ENCODE measurements around the gene F7. TPM values are rescaled to one million over a fixed set of nuclear protein-coding genes. Genes with fewer than 3 reads are reported as not detected.

The F7 gene
- total and polyA plus RNA-seq, 2 of the 4 experiments (the other 2 are of a cell fraction): under 0.01 to 0.07 TPM

- Histone ChIP-seq H2AK9ac (replicated peaks; ENCODE audit: low read depth, low read length, poor library complexity) (no peak overlapping the region), H3K9me3 (ENCODE audit: control insufficient read depth, insufficient read depth, low read length) (no peaks in the 10 kb centered on the region), H4K20me1 (ENCODE audit: insufficient read depth, low read length) (no peaks in the 10 kb centered on the region), H3K4me1 (ENCODE audit: control insufficient read depth, insufficient read depth, low read length) (peaks cover 11% of the 10 kb centered on the region), H2BK5ac (ENCODE audit: low read depth, low read length, poor library complexity, severe bottlenecking) (no peak overlapping the region), H3K27me3 (ENCODE audit: control insufficient read depth, insufficient read depth, low read length) (0 out of 2 replicates have a peak, but pooled peaks cover 2% of the 10 kb centered on the region), H3K36me3 (ENCODE audit: control insufficient read depth, insufficient read depth, low read length) (no peaks in the 10 kb centered on the region), H4K91ac (ENCODE audit: insufficient read depth, low read depth, low read length) (no peak overlapping the region), H3K27ac (ENCODE audit: insufficient read depth, low read length) (no peak overlapping the region), H3K9ac (ENCODE audit: low read depth, low read length) (no peak overlapping the region), H2AFZ (replicated peaks; ENCODE audit: low read length, poor library complexity) (no peak overlapping the region), H2AK5ac (ENCODE audit: low read depth, low read length) (no peak overlapping the region), H3K79me1 (ENCODE audit: low read depth in 1 of 2, low read length in 2 of 2) (no peaks in the 10 kb centered on the region), H3K23ac (ENCODE audit: low read depth, low read length) (no peak overlapping the region), H3K14ac (replicated peaks; ENCODE audit: low read depth, low read length) (no peak overlapping the region), H3K4me3 (ENCODE audit: insufficient read depth, low read depth, low read length) (no peak overlapping the region), H3K9me1 (ENCODE audit: insufficient read depth, low read length) (peaks cover 5% of the 10 kb centered on the region; the same call in 1 of the 2 replicates), H3K56ac (ENCODE audit: extremely low read depth, insufficient read depth, low read length) (no peak overlapping the region), H2BK20ac (ENCODE audit: low read depth, low read length) (no peak overlapping the region), H3K18ac (ENCODE audit: low read depth, low read length) (no peak overlapping the region), H3K4ac (ENCODE audit: low read depth, low read length) (no peak overlapping the region), H2BK120ac (ENCODE audit: low read depth, low read length) (no peak overlapping the region), H4K8ac (ENCODE audit: low read depth in 2 of 2, low read length in 2 of 2) (no peak overlapping the region), H2BK15ac (ENCODE audit: low read depth, low read length) (no peak overlapping the region), H4K5ac (ENCODE audit: low read depth, low read length) (no peak overlapping the region), H3K4me2 (ENCODE audit: low read depth, low read length) (no peak overlapping the region)
- DNase-seq (no peak), ATAC-seq (ENCODE audit: low read depth) (no peak)
- no TSS peak for BruUV-seq (replicated peaks)
- intact Hi-C loops (cut with micrococcal nuclease): no loop called here
- 94% methylated on average over 17 of the region's 31 CpGs; no CpG with 5 or more reads in 1 of the 2 experiments for WGBS, 2 experiments (ENCODE audit: extremely low coverage in 2 of 2, insufficient read length in 1 of 2)
- ChIA-PET POLR2A (ENCODE audit: unreplicated experiment) (no interaction called here), CTCF (no interaction called here)
- TF ChIP-seq MAFK (IDR thresholded peaks at IDR 0.05; ENCODE audit: low read depth, low read length) (no peak), CHD1 (IDR thresholded peaks at IDR 0.05; ENCODE audit: low read depth, low read length) (no peak)
- in situ Hi-C loops (cut with MboI; ENCODE audit: low sequenced_read_pairs): no loop called here
- dilution Hi-C loops (cut with HindIII; ENCODE audit: low sequenced_read_pairs, unreplicated experiment): no loop called here
Observed at GRCh38 chr13:113150550-113151365, 45.2 kb downstream of the F7 start.
